HepG2 (cell line): ENCODE data around the gene RABGGTB. TPM values are rescaled to one million over a fixed set of nuclear protein-coding genes. Genes with fewer than 3 reads are reported as not detected.
A peak's percentile ranks its signal among the peaks of the same experiment; 100 is the strongest.

Experiments used
- ASH2L ChIP-seq: fragments of 300-600, 200-600 bp; sonication (generic); IDR thresholded peaks from 2 replicates; pipeline ENCODE4 v1.7.0; 2017; ENCODE audit warnings: low read depth, mild to moderate bottlenecking, moderate library complexity, mixed read lengths, low read length; ENCODE audit not compliant: insufficient read length
- KAT7 ChIP-seq: IDR thresholded peaks from 2 replicates; pipeline ENCODE4 v1.6.1; 2018; ENCODE audit warnings: borderline replicate concordance, missing compliant biosample characterization
- MBD4 ChIP-seq: IDR thresholded peaks from 2 replicates; pipeline ENCODE4 v1.6.1; 2012; ENCODE audit warnings: low read length, inconsistent platforms, borderline replicate concordance
- MBNL3 ChIP-seq: fragments of 250-450 bp; sonication (Bioruptor Pico); conservative IDR thresholded peaks from 2 replicates; pipeline ENCODE4 v1.8.0; 2022; ENCODE audit warnings: mild to moderate bottlenecking, inconsistent platforms
- MEIS2 ChIP-seq: sonication (generic); formaldehyde crosslinking; IDR thresholded peaks from 2 replicates; pipeline ENCODE4 v1.9.0; 2021; ENCODE audit warnings: mild to moderate bottlenecking, missing genetic modification reagents
- NCOA5 ChIP-seq: sonication (generic); formaldehyde crosslinking; IDR thresholded peaks from 2 replicates; pipeline ENCODE4 v1.4.0; 2020; ENCODE audit warnings: missing genetic modification reagents
- RNF2 ChIP-seq: fragments of 450-650 bp; conservative IDR thresholded peaks from 2 replicates; pipeline ENCODE4 v1.6.1; 2016; ENCODE audit warnings: low read depth
- ZBTB21 ChIP-seq: sonication (generic); formaldehyde crosslinking; IDR thresholded peaks from 2 replicates; pipeline ENCODE4 v1.4.0; 2020; ENCODE audit warnings: missing genetic modification reagents
- ZNF432 ChIP-seq: sonication (generic); formaldehyde crosslinking; IDR thresholded peaks from 2 replicates; pipeline ENCODE4 v1.5.0; 2020; ENCODE audit warnings: missing genetic modification reagents, mild to moderate bottlenecking, borderline replicate concordance
- ZNF468 ChIP-seq: sonication (generic); formaldehyde crosslinking; IDR thresholded peaks from 2 replicates; pipeline ENCODE4 v1.8.0; 2022; ENCODE audit warnings: mild to moderate bottlenecking, moderate library complexity, missing genetic modification reagents
- ZNF75D ChIP-seq: sonication (generic); formaldehyde crosslinking; IDR thresholded peaks from 2 replicates; pipeline ENCODE4 v1.8.1; 2023; ENCODE audit warnings: missing genetic modification reagents, mild to moderate bottlenecking, borderline replicate concordance
- ZNF768 ChIP-seq: sonication (generic); formaldehyde crosslinking; IDR thresholded peaks from 2 replicates; pipeline ENCODE4 v1.4.0; 2020; ENCODE audit warnings: missing genetic modification reagents
- polyA plus RNA-seq, 8 experiments: library from polyadenylated mRNA; depleted of rRNA in 3 of 8; stranded (reverse) in 7 of 8; unstranded in 1 of 8; fragments of >200 nt; fragmentation: Illumina TruSeq in 4 of 8; extraction: Trizol in 4 of 8; gene quantifications; 2 replicates each; pipeline versions ENCODE4 v1.2.1 to v1.2.3, GENCODE V29; 2011 to 2016; ENCODE audit warnings: low read depth in 4 of 8, missing spikeins in 1 of 8, mixed read lengths in 1 of 8; ENCODE audit not compliant: insufficient read depth in 1 of 8
- total RNA-seq, 5 experiments: library from RNA; depleted of rRNA; stranded (reverse); fragments of >200 nt; fragmentation: Illumina TruSeq; extraction: Trizol; gene quantifications; 2 replicates each; pipeline ENCODE4 v1.2.3, GENCODE V29; 2016; ENCODE audit warnings: low read depth in 1 of 5
- TF ChIP-seq, protein P1 (sequence below): sonication (generic); formaldehyde crosslinking; IDR thresholded peaks from 2 replicates; pipeline ENCODE4 v1.5.1; 2020; ENCODE audit warnings: mild to moderate bottlenecking, missing genetic modification reagents, moderate library complexity
- TF ChIP-seq, protein P2 (sequence below): sonication (generic); formaldehyde crosslinking; IDR thresholded peaks from 2 replicates; pipeline ENCODE4 v1.8.1; 2023; ENCODE audit warnings: missing genetic modification reagents, inconsistent platforms, borderline replicate concordance

Gene RABGGTB
- total and polyA plus RNA-seq, 2 of the 13 experiments (the other 11 are each of a cell fraction or from before 2014, with no cell fraction given) = 185 to 290 TPM

DNA sequence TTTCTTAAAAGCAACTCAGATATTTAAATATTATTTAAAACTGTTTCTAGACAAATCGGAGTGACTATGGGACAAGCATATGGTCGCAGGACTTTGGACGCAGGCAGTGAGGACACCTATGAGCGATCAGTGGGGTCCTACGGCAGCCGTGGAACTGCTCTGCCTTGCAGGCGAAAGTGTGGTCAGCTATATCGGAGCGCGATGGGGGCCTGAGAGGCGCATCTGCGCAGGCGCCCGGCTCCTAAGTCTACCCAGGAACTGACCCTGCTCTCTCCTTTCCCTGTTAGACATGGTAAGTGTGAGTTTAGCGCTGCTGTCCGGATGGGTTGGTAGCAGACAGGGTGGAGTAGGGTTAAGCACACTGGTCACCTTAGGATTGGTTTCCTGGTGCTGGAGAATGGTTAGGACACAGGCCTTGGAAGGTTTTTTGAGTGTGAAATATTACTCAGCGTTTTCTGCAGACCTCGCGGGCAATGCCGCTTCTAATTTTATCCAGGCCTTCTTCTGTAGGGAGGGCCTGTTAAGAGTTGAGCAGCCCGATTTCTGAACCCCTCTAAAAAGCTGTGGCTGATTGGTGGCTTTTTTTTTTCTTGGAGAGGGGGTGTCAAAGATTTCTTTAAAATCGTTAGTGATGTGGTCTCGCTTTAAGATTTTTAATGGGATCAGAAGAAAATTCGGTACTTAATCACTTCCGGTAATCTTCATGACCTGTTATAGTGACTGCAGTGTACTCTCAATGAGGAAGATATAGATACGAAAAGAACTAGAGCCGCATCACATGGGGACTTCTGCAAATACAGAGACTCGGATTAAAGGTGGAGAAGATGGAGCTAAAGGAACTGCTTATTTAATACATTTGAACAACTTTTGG is at the start of gene RABGGTB (continued):
- TF ChIP-seq, protein P1, sequence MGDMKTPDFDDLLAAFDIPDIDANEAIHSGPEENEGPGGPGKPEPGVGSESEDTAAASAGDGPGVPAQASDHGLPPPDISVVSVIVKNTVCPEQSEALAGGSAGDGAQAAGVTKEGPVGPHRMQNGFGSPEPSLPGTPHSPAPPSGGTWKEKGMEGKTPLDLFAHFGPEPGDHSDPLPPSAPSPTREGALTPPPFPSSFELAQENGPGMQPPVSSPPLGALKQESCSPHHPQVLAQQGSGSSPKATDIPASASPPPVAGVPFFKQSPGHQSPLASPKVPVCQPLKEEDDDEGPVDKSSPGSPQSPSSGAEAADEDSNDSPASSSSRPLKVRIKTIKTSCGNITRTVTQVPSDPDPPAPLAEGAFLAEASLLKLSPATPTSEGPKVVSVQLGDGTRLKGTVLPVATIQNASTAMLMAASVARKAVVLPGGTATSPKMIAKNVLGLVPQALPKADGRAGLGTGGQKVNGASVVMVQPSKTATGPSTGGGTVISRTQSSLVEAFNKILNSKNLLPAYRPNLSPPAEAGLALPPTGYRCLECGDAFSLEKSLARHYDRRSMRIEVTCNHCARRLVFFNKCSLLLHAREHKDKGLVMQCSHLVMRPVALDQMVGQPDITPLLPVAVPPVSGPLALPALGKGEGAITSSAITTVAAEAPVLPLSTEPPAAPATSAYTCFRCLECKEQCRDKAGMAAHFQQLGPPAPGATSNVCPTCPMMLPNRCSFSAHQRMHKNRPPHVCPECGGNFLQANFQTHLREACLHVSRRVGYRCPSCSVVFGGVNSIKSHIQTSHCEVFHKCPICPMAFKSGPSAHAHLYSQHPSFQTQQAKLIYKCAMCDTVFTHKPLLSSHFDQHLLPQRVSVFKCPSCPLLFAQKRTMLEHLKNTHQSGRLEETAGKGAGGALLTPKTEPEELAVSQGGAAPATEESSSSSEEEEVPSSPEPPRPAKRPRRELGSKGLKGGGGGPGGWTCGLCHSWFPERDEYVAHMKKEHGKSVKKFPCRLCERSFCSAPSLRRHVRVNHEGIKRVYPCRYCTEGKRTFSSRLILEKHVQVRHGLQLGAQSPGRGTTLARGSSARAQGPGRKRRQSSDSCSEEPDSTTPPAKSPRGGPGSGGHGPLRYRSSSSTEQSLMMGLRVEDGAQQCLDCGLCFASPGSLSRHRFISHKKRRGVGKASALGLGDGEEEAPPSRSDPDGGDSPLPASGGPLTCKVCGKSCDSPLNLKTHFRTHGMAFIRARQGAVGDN (CRISPR knock-in tag) = peak; percentile 94
- TF ChIP-seq ZNF468 (CRISPR knock-in tag) = no peak
- no peak for TF ChIP-seq ZNF432 (CRISPR knock-in tag)
- 0 out of 2 replicates have a peak, but pooled peaks have one; percentile 44 for TF ChIP-seq RNF2
- peak; percentile 79 for TF ChIP-seq ASH2L
- TF ChIP-seq ZNF768 (CRISPR knock-in tag) = no peak
- no peak for TF ChIP-seq MEIS2
- TF ChIP-seq MBNL3 (CRISPR knock-in tag) = no peak
- TF ChIP-seq ZNF75D = no peak
- no peak for TF ChIP-seq KAT7 (CRISPR knock-in tag)
- no peak for TF ChIP-seq NCOA5 (CRISPR knock-in tag)
- 0 out of 2 replicates have a peak, but pooled peaks have one; percentile 30 for TF ChIP-seq MBD4
- 0 out of 2 replicates have a peak, but pooled peaks have one; percentile 32 for TF ChIP-seq ZBTB21
- TF ChIP-seq, protein P2, sequence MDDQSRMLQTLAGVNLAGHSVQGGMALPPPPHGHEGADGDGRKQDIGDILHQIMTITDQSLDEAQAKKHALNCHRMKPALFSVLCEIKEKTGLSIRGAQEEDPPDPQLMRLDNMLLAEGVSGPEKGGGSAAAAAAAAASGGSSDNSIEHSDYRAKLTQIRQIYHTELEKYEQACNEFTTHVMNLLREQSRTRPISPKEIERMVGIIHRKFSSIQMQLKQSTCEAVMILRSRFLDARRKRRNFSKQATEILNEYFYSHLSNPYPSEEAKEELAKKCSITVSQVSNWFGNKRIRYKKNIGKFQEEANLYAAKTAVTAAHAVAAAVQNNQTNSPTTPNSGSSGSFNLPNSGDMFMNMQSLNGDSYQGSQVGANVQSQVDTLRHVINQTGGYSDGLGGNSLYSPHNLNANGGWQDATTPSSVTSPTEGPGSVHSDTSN = 0 out of 2 replicates have a peak, but pooled peaks have one; percentile 58
